ENCODE results near the gene DMD. TPM values are rescaled to one million over a fixed set of nuclear protein-coding genes. Genes with fewer than 3 reads are reported as not detected.

Gene DMD
- total RNA-seq, 1 experiment from 2014 or later = 47.2 TPM

DNA sequence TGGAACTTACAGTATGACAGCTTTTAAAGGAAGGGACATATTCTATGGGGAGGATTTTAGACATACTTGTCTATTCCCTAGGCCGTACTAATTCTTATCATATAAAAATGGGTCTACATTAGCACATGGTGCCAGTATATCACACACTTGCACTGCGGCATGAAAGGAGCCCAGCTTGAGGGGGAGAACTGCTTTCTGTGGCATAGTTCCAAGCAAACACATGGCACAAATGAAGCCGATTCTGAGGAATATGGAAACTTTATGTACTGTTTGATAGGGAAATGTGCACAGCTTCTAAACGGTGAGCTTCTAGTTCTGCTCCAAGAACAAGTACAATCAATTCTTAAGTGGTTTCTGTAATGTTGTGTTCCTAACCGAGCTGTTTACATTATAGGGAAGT lies 1463.9 kb downstream of the DMD start:
- TF ChIP-seq, protein P1, sequence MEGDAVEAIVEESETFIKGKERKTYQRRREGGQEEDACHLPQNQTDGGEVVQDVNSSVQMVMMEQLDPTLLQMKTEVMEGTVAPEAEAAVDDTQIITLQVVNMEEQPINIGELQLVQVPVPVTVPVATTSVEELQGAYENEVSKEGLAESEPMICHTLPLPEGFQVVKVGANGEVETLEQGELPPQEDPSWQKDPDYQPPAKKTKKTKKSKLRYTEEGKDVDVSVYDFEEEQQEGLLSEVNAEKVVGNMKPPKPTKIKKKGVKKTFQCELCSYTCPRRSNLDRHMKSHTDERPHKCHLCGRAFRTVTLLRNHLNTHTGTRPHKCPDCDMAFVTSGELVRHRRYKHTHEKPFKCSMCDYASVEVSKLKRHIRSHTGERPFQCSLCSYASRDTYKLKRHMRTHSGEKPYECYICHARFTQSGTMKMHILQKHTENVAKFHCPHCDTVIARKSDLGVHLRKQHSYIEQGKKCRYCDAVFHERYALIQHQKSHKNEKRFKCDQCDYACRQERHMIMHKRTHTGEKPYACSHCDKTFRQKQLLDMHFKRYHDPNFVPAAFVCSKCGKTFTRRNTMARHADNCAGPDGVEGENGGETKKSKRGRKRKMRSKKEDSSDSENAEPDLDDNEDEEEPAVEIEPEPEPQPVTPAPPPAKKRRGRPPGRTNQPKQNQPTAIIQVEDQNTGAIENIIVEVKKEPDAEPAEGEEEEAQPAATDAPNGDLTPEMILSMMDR (IDR thresholded peaks at IDR 0.05; ENCODE audit: insufficient read depth in 1 of 2, low read depth in 1 of 2, low read length in 1 of 2, severe bottlenecking in 1 of 2, unreplicated experiment in 1 of 2) = no peak
- H3K9me3 ChIP-seq = no peaks in the 10 kb centered on the region

DNA sequence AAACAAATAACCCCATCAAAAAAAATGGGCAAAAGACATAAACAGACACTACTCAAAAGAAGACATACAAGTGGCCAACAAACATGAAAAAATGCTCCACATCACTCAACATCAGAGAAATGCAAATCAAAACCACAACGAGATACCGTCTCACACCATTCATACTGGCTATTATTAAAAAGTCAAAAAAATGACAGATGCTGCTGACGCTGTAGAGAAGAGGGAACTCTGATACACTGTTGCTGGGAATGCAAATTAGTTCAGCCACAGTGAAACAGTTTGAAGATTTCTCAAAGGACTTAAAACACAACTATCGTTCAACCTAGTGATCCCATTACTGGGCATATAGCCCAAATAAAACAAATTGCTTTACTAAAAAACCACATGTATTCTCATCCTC lies 1468.3 kb downstream of the DMD start:
- intact Hi-C loops (cut with micrococcal nuclease; ENCODE audit: unreplicated experiment) = no loop called here
- Mint-ChIP-seq H3K27me3 (ENCODE audit: insufficient read depth, unreplicated experiment) (no peaks in the 10 kb centered on the region), H3K36me3 (ENCODE audit: insufficient read depth, unreplicated experiment) (no peaks in the 10 kb centered on the region), H3K4me3 (ENCODE audit: unreplicated experiment) (no peak overlapping the region), H3K9me3 (ENCODE audit: unreplicated experiment) (no peaks in the 10 kb centered on the region), H3K27ac (ENCODE audit: unreplicated experiment) (no peak overlapping the region), H3K4me1 (ENCODE audit: low read depth, unreplicated experiment) (no peaks in the 10 kb centered on the region)
- ChIA-PET POLR2A (no interaction called here), CTCF (no interaction called here)
- no peaks in the 10 kb centered on the region for H3K9me3 ChIP-seq
- TF ChIP-seq, protein P1 (IDR thresholded peaks at IDR 0.05; ENCODE audit: insufficient read depth in 1 of 2, low read depth in 1 of 2, low read length in 1 of 2, severe bottlenecking in 1 of 2, unreplicated experiment in 1 of 2) = no peak
- no peaks in the 10 kb centered on the region for H3K36me3 ChIP-seq (ENCODE audit: control insufficient read depth, insufficient read depth, low read length)
- no peaks in the 10 kb centered on the region for H3K4me1 ChIP-seq
- no peak for DNase-seq
- no peaks in the 10 kb centered on the region for H3K27me3 ChIP-seq (replicated peaks; ENCODE audit: control insufficient read depth, insufficient read depth, low read length)
- H3K4me3 ChIP-seq (ENCODE audit: low read depth, low read length) = no peak overlapping the region
- no TSS peak for BruUV-seq (replicated peaks)

More for the DNA sequence above, 1463.9 kb downstream of the DMD start:
- Histone ChIP-seq H3K27me3 (replicated peaks; ENCODE audit: control insufficient read depth, insufficient read depth, low read length) (no peaks in the 10 kb centered on the region), H3K36me3 (ENCODE audit: control insufficient read depth, insufficient read depth, low read length) (no peaks in the 10 kb centered on the region), H3K4me3 (ENCODE audit: low read depth, low read length) (no peak overlapping the region), H3K4me1 (no peaks in the 10 kb centered on the region)
- no TSS peak for BruUV-seq (replicated peaks)
- H3K36me3 Mint-ChIP-seq (ENCODE audit: insufficient read depth, unreplicated experiment) = no peaks in the 10 kb centered on the region
- no peak overlapping the region for H3K4me3 Mint-ChIP-seq (ENCODE audit: unreplicated experiment)
- H3K27me3 Mint-ChIP-seq (ENCODE audit: insufficient read depth, unreplicated experiment) = no peaks in the 10 kb centered on the region
- ChIA-PET POLR2A (no interaction called here), CTCF (no interaction called here)
- no peak for DNase-seq
- H3K4me1 Mint-ChIP-seq (ENCODE audit: low read depth, unreplicated experiment) = no peaks in the 10 kb centered on the region
- H3K9me3 Mint-ChIP-seq (ENCODE audit: unreplicated experiment) = no peaks in the 10 kb centered on the region
- intact Hi-C loops (cut with micrococcal nuclease; ENCODE audit: unreplicated experiment) = no loop called here
- no peak overlapping the region for H3K27ac Mint-ChIP-seq (ENCODE audit: unreplicated experiment)

DNA sequence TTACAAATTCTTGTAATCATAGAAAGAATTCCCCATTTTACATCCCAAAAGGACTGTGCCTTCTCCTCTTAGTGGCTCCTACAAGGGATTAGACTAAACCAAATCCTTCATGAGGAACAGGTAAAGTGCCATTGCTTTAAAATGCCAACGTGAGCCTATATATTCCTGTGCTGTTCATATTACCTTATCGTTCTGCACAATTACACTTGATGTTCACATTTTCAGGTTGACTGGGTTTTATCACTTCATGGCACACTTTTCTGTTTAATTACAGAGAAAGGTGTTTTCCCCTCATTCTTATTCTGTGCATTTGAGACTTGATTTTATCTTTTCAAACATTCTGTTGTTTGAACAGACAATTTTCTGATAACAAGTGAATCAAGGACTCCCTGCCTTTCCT lies 1493.9 kb downstream of the DMD start:
- H3K36me3 ChIP-seq (ENCODE audit: control insufficient read depth, insufficient read depth, low read length) = no peaks in the 10 kb centered on the region
- Mint-ChIP-seq H3K4me3 (ENCODE audit: unreplicated experiment) (no peak overlapping the region), H3K27ac (ENCODE audit: unreplicated experiment) (no peak overlapping the region), H3K4me1 (ENCODE audit: low read depth, unreplicated experiment) (no peaks in the 10 kb centered on the region), H3K36me3 (ENCODE audit: insufficient read depth, unreplicated experiment) (no peaks in the 10 kb centered on the region), H3K9me3 (ENCODE audit: unreplicated experiment) (no peaks in the 10 kb centered on the region), H3K27me3 (ENCODE audit: insufficient read depth, unreplicated experiment) (no peaks in the 10 kb centered on the region)
- H3K27me3 ChIP-seq (replicated peaks; ENCODE audit: control insufficient read depth, insufficient read depth, low read length) = no peaks in the 10 kb centered on the region
- ChIA-PET CTCF (no interaction called here), POLR2A (no interaction called here)
- H3K4me3 ChIP-seq (ENCODE audit: low read depth, low read length) = no peak overlapping the region
- TF ChIP-seq, protein P1 (IDR thresholded peaks at IDR 0.05; ENCODE audit: insufficient read depth in 1 of 2, low read depth in 1 of 2, low read length in 1 of 2, severe bottlenecking in 1 of 2, unreplicated experiment in 1 of 2) = no peak
- no peaks in the 10 kb centered on the region for H3K4me1 ChIP-seq
- BruUV-seq (replicated peaks) = no TSS peak
- no peak for DNase-seq
- intact Hi-C loops (cut with micrococcal nuclease; ENCODE audit: unreplicated experiment) = no loop called here
- no peaks in the 10 kb centered on the region for H3K9me3 ChIP-seq

Measured in Caco-2 (cell line).